AG09319 (cell line): Measurements from ENCODE around the gene MR1.

Source experiments
- DNase-seq: peaks from one replicate; pipeline ENCODE4 v3.0.0-alpha.2; 2010; ENCODE audit warnings: low read depth; ENCODE audit errors: extremely low read depth
- CTCF ChIP-seq: IDR thresholded peaks from 2 replicates; pipeline ENCODE4 v1.5.1; 2011; ENCODE audit warnings: low read depth, mild to moderate bottlenecking, inconsistent platforms, low read length, moderate library complexity

The MR1 gene

GRCh38 chr1:181089017-181089675 is 55.4 kb downstream of the MR1 start:
- no peak for DNase-seq
- TF ChIP-seq CTCF: no peak

GRCh38 chr1:181089676-181090544 is 56.1 kb downstream of the MR1 start:
- no peak for DNase-seq
- no peak for TF ChIP-seq CTCF

- no peak for TF ChIP-seq CTCF
- DNase-seq: no peak
Measured at GRCh38 chr1:181090641-181091126, 56.9 kb downstream of the MR1 start.

- TF ChIP-seq CTCF: no peak
- no peak for DNase-seq
Measured at GRCh38 chr1:181091309-181092040, 57.7 kb downstream of the MR1 start.

- no peak for TF ChIP-seq CTCF
Measured at GRCh38 chr1:181092056-181092455, 58.3 kb downstream of the MR1 start.

GRCh38 chr1:181092883-181093458 is 59.2 kb downstream of the MR1 start:
- no peak for DNase-seq
- no peak for TF ChIP-seq CTCF

More at GRCh38 chr1:181092056-181092455, 58.3 kb downstream of the MR1 start:
- no peak for DNase-seq
